H54 (cell line): ENCODE measurements around the gene PARD3.

Source experiments
- DNase-seq: peaks from one replicate; pipeline ENCODE4 v3.0.0; 2011; ENCODE audit warnings: low spot score, mixed read lengths; ENCODE audit not compliant: insufficient read length
- FAIRE-seq: peaks from 3 replicates; lab custom pipeline; 2011; peaks lifted over from hg19 to GRCh38; lab: Jason Lieb, UNC
- POLR2A ChIP-seq: IDR thresholded peaks from 2 replicates; pipeline ENCODE4 v1.6.1; 2011; ENCODE audit warnings: low read depth, mild to moderate bottlenecking, low read length

PARD3 gene

DNA sequence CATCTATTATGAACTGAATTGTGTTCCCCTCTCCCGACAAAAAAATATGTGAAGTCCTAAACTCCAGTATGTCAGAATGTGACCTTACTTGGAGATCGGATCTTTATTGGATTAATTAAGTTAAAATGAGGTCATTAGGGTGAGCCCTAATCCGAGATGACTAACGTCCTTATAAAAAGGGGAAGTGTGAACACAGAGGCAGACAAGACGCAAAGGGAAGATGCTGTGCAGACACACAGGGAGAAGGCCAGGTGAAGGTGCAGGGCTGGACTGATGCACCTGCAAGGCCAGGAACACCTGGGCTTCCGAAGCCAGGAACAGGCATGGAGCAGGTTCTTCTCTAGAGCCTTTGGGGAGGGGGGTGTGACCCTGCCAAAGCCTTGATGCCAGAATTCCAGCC lies 187.8 kb downstream of the PARD3 start:
- DNase-seq (no peak), FAIRE-seq (no peak)
- TF ChIP-seq POLR2A, result no peak

DNA sequence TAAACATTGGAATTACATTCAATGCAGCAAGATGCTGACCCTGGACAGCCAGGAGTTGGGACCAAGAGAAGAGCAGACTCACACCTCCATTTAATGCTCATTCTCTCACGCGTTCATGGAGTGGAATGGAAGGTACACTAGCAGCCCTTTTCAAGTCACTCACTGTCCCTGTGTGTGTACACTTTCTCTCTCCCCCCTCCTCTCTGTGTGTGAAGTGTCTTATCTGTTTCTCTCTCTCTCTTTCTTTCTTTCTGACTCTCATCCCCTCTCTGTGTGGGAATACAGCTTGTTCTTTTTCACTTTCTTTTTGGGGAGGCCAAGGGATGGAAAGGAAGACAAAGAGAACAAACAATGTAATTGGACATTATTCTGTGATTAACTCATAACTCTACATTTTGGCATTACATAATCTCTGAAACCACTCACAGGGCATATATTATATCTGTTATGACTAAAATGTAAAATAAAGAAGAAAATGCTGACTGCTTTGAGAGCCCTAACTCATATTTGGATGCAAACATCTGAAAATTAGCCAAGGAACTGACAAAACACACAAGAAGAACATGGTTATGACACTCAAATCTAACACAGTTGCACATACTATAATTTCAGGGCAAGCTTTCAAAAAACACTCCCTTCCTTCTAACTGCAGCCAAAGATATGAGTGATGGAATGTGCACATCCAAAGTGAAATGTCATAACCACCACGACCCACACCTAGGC lies 188.8 kb downstream of the PARD3 start:
- FAIRE-seq (no peak), DNase-seq (no peak)
- no peak for TF ChIP-seq POLR2A

- no peak for DNase-seq
- TF ChIP-seq POLR2A, result no peak
- no peak for FAIRE-seq
Measured at GRCh38 chr10:34624323-34625153, 190.6 kb downstream of the PARD3 start.

GRCh38 chr10:34622945-34623344 lies 192.2 kb downstream of the PARD3 start:
- no peak for DNase-seq
- TF ChIP-seq POLR2A, result no peak
- FAIRE-seq, result no peak

- DNase-seq (no peak), FAIRE-seq (peak; percentile 36)
- no peak for TF ChIP-seq POLR2A
Measured at GRCh38 chr10:34618611-34619010, 196.5 kb downstream of the PARD3 start.

- TF ChIP-seq POLR2A, result no peak
- DNase-seq, result no peak
- FAIRE-seq, result no peak
Measured at GRCh38 chr10:34615770-34616169, 199.3 kb downstream of the PARD3 start.

DNA sequence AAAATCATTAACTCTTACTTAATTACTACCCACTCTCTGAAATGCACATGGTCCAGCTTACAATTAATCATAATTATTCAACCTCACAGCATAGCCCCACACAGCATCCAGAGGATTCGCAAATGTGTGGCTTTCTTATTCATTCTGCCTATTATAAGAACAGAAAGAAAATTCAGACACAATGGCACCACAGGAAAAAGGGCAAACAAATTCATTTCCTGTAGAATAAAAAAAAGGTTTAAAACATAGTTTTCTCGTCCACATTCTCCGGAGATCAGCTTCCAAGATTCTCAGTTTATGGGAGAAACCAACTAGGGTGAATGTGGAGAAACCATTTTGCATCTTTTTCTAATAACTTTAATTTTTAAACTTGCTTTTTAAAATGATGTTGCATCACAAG lies 201.6 kb downstream of the PARD3 start:
- no peak for FAIRE-seq
- no peak for TF ChIP-seq POLR2A
- no peak for DNase-seq

DNA sequence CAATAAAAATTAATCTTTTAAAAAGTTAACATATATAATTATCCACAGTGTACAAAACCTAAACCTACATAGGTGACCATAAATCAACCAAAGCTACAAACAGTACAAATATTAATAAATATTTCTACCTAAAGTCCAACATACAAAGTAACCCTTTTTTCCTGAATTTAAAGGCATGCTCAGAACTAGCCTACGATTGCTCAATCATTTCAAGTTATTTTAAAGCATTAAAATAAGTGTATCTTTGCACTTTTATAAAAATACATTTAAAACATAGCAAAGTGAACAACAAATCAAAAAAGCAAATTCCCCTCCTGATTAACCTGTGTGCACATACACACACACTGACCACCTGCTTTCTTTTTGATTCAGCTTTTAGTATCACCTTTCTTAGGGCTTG lies 202.2 kb downstream of the PARD3 start:
- TF ChIP-seq POLR2A, result no peak
- DNase-seq (no peak), FAIRE-seq (no peak)

GRCh38 chr10:34612446-34612845 lies 202.7 kb downstream of the PARD3 start:
- no peak for TF ChIP-seq POLR2A
- DNase-seq (no peak), FAIRE-seq (peak; percentile 88)

GRCh38 chr10:34609287-34609940 lies 205.7 kb downstream of the PARD3 start:
- FAIRE-seq (no peak), DNase-seq (no peak)
- no peak for TF ChIP-seq POLR2A

GRCh38 chr10:34607894-34608293 lies 207.2 kb downstream of the PARD3 start:
- no peak for FAIRE-seq
- DNase-seq, result no peak
- TF ChIP-seq POLR2A, result no peak

GRCh38 chr10:34606890-34607289 lies 208.2 kb downstream of the PARD3 start:
- TF ChIP-seq POLR2A, result no peak
- DNase-seq (no peak), FAIRE-seq (no peak)

DNA sequence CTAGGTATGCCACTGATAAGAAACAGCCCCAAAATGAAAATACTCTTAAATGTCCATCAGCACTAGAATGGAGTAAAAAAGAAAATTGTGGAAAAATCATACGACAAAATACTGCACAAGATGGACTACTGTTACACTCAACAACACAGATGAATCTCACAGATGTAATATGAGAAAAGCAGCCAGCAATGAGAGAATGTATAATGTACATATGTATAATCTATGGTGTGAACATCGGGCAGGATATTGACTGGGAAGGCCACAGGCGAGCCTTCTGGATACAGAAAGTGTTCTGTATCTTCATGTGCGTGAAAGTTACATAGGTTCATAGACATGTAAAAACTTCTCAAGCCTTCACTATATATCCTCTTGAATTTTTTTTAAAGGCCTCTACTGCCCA lies 212.6 kb downstream of the PARD3 start:
- DNase-seq (no peak), FAIRE-seq (no peak)
- TF ChIP-seq POLR2A, result no peak

GRCh38 chr10:34601691-34602090 lies 213.4 kb downstream of the PARD3 start:
- TF ChIP-seq POLR2A, result no peak
- FAIRE-seq (no peak), DNase-seq (no peak)
